Measurements from ENCODE around the gene AATF. TPM values are rescaled to one million over a fixed set of nuclear protein-coding genes. Genes with fewer than 3 reads are reported as not detected.

AATF gene
- total and polyA plus RNA-seq, 2 of the 8 experiments (the other 6 are each of a cell fraction or from before 2014, with no cell fraction given), result 20.1 to 62.8 TPM

DNA sequence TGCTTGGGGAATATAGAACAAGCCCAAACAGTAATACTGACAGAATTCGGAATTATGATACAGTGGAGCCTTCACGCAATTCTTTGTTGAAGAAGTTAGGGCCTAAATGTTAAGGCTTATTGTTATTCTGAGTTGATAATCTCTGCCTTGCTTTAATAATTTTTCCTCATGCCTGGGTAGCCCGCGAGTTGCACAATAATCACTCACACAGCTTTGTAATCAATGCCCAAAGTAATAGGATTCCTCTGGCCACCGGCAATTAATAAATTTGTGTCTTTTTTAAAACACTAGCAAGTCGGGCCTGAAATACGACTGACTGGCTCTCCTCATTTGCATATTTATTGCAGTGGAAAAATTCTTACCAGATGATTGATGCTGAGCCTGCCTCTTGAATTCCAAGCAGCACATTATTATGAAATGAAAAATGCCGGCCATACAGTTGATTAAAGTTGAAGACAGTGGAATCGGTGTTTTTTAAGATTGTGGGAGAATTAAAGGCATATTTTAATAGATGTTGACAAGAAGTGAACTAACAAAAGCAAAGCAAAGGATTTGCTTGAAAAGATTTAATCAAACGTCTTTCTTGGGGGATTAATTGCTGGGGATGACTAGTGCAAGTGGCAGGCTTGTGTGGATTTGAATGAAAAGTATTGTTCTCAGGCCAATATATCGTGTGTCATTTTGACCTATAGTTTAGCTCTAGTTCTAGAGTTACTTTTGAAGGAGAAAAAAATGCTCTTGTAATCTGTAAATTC is 30.2 kb downstream of the AATF start:
- DNase-seq (ENCODE audit: low read depth in 1 of 2, low spot score in 2 of 2) (no peak), FAIRE-seq (no peak)
- H2BK5ac ChIP-seq (ENCODE audit: low read depth, low read length), result no peak overlapping the region
- H2BK20ac ChIP-seq (ENCODE audit: low read length), result no peak overlapping the region
- ChIA-PET CTCF (ENCODE audit: partially characterized antibody) (interaction anchor here (0.7 kb wide), 1 partner anchor 86 kb away, joined by 3 read pairs; no protein-coding TSS in a partner anchor), POLR2A (ENCODE audit: partially characterized antibody) (interaction anchor here (0.6 kb wide), 1 partner anchor 65 kb away, joined by 3 read pairs; no protein-coding TSS in a partner anchor)
- no peaks in the 10 kb centered on the region for H3K9me3 ChIP-seq (ENCODE audit: insufficient read depth in 2 of 2, low read depth in 1 of 2, low read length in 1 of 2)
- no peak overlapping the region for H3K27ac ChIP-seq (ENCODE audit: low read depth, low read length)
- H4K91ac ChIP-seq (replicated peaks; ENCODE audit: insufficient read length, low read length), result no peak overlapping the region
- H3K79me1 ChIP-seq (ENCODE audit: low read depth, low read length), result no peaks in the 10 kb centered on the region
- H3K9ac ChIP-seq (replicated peaks in 1 of 4; ENCODE audit: extremely low read depth in 1 of 4, low read depth in 3 of 4, low read length in 3 of 4), result no peak overlapping the region
- no peaks in the 10 kb centered on the region for H3K23me2 ChIP-seq (ENCODE audit: low read depth, low read length)
- no peak overlapping the region for H3K18ac ChIP-seq (ENCODE audit: extremely low read depth, low read length)
- no peak overlapping the region for H3K4me2 ChIP-seq (ENCODE audit: insufficient read depth in 1 of 2, low read depth in 2 of 2, low read length in 2 of 2)
- no peaks in the 10 kb centered on the region for H3K27me3 ChIP-seq (replicated peaks in 1 of 4; ENCODE audit: control insufficient read depth in 3 of 4, extremely low read depth in 1 of 4, insufficient read depth in 3 of 4, low read length in 3 of 4)
- 89 to 100% methylated on average over 1 to 11 of the region's 11 CpGs for WGBS, 2 experiments (ENCODE audit: extremely low coverage in 1 of 2, insufficient coverage in 1 of 2, insufficient read length in 1 of 2, insufficient replicate concordance in 2 of 2, low coverage in 1 of 2, low lambda C conversion rate in 2 of 2, missing lambda C conversion rate in 1 of 2)
- no peak overlapping the region for H3K14ac ChIP-seq (ENCODE audit: insufficient read length)
- no peak overlapping the region for H4K5ac ChIP-seq (ENCODE audit: insufficient read length, low read depth, low read length)
- no peak overlapping the region for H3K23ac ChIP-seq (ENCODE audit: insufficient read length)
- no peak overlapping the region for H2AK5ac ChIP-seq (ENCODE audit: low read depth, low read length)
- no peaks in the 10 kb centered on the region for H3K4me1 ChIP-seq (replicated peaks in 1 of 4; ENCODE audit: control insufficient read depth in 3 of 4, insufficient read depth in 4 of 4, low read length in 3 of 4)
- H3K36me3 ChIP-seq (ENCODE audit: control insufficient read depth in 2 of 4, insufficient read depth in 4 of 4, low read length in 3 of 4), result no peaks in the 10 kb centered on the region; a peak in 1 of 8 replicates
- peaks cover 0 to 24% of the 10 kb centered on the region in 2 experiments; a peak in 2 of 4 replicates for H3K79me2 ChIP-seq (ENCODE audit: control insufficient read depth in 1 of 2, insufficient read depth in 2 of 2, low read length in 2 of 2)
- H2BK120ac ChIP-seq (replicated peaks; ENCODE audit: low read depth, low read length), result no peak overlapping the region
- TF ChIP-seq HDAC6 (IDR thresholded peaks at IDR 0.05; ENCODE audit: low read depth, low read length), result no peak
- H2AFZ ChIP-seq (ENCODE audit: low read length), result no peak overlapping the region
- H2BK12ac ChIP-seq (ENCODE audit: low read depth, low read length), result no peak overlapping the region
- H3K4me3 ChIP-seq (ENCODE audit: extremely low read depth in 1 of 4, insufficient read depth in 2 of 4, low read depth in 3 of 4, low read length in 4 of 4), result no peak overlapping the region
- no peak overlapping the region for H3K56ac ChIP-seq (replicated peaks; ENCODE audit: insufficient read length, low read depth, low read length)
- H2BK15ac ChIP-seq (ENCODE audit: low read length), result no peak overlapping the region
- H3K4ac ChIP-seq (replicated peaks; ENCODE audit: insufficient read length, low read depth, low read length), result no peak overlapping the region
- H4K20me1 ChIP-seq (replicated peaks in 1 of 2; ENCODE audit: control insufficient read depth in 1 of 2, insufficient read depth in 2 of 2, low read length in 2 of 2), result peaks cover 0 to 1% of the 10 kb centered on the region in 2 experiments
- H4K8ac ChIP-seq (ENCODE audit: extremely low read depth, insufficient read depth, low read length), result no peak overlapping the region

Data from H1 (cell line).